ENCODE data around the gene MIPOL1. TPM values are rescaled to one million over a fixed set of nuclear protein-coding genes. Genes with fewer than 3 reads are reported as not detected.
"Not testable (repeated sequence)": the region's sequence is repeated elsewhere in the genome, so short reads cannot be mapped to it uniquely, and the experiment has no call there.

Gene MIPOL1, protein sequence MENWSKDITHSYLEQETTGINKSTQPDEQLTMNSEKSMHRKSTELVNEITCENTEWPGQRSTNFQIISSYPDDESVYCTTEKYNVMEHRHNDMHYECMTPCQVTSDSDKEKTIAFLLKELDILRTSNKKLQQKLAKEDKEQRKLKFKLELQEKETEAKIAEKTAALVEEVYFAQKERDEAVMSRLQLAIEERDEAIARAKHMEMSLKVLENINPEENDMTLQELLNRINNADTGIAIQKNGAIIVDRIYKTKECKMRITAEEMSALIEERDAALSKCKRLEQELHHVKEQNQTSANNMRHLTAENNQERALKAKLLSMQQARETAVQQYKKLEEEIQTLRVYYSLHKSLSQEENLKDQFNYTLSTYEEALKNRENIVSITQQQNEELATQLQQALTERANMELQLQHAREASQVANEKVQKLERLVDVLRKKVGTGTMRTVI
- 6.1 and 6.9 TPM in 2 replicates for total RNA-seq

- peak; percentile 88 to 94 for DNase-seq (ENCODE audit: low read depth in 2 of 2)
Measured at GRCh38 chr14:37197421-37198272, at the start of gene MIPOL1. MIPOL1 (plus strand) TSS chr14:37197937; CDS start chr14:37247889, 49,952 bp downstream.

DNA sequence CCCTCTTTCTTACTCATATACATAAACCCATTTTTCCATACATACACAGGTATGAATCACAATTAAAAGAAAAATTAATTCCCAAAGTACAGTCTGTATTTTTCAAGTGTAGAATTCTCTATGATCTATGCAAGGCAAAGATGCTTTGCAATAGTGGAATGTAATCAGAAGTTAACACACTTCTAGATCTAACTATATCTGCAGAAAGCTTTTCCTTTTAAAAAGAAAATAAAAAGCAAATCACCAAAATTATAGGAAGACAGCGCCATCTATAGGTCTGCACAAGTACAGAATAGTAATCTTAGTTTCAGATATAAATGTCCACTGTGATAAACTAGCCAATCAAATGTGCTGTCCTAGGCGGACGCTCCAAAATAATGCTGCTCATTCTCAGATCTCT, 47.3 kb upstream of the MIPOL1 start:
- peak; percentile 59 to 63 for DNase-seq (ENCODE audit: low read depth in 2 of 2)

- DNase-seq (ENCODE audit: low read depth in 2 of 2) = no peak
Measured at GRCh38 chr14:37153005-37153404, 44.7 kb upstream of the MIPOL1 start.

GRCh38 chr14:37153483-37153882, 44.3 kb upstream of the MIPOL1 start:
- DNase-seq (ENCODE audit: low read depth in 2 of 2) = no peak

GRCh38 chr14:37157987-37158386, 39.8 kb upstream of the MIPOL1 start:
- no peak for DNase-seq (ENCODE audit: low read depth in 2 of 2)

GRCh38 chr14:37162307-37162706, 35.4 kb upstream of the MIPOL1 start:
- DNase-seq (ENCODE audit: low read depth in 2 of 2) = not testable (repeated sequence)

GRCh38 chr14:37165794-37166193, 31.9 kb upstream of the MIPOL1 start:
- no peak for DNase-seq (ENCODE audit: low read depth in 2 of 2)

GRCh38 chr14:37167151-37168047, 30.3 kb upstream of the MIPOL1 start:
- DNase-seq (ENCODE audit: low read depth in 2 of 2) = no peak

DNA sequence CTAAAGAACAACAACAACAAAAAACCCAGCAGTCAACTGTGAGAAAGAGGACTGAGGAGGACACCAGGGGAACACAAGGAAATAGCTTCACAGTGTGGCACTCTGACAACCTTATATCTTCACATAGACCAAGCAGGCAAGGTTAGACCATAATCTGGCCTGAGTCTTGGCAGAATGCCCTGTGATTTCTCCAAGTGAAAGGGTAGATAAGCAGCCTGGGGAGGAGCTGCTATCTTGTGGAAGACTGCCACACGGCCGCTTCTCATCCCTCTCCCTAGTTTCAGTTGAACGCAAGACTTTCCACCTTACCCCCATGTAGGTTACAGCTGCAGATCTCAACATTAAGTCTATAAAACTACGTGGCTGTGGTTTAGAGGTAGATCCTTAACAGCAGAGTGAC, 29.0 kb upstream of the MIPOL1 start:
- DNase-seq (ENCODE audit: low read depth in 2 of 2) = no peak

DNA sequence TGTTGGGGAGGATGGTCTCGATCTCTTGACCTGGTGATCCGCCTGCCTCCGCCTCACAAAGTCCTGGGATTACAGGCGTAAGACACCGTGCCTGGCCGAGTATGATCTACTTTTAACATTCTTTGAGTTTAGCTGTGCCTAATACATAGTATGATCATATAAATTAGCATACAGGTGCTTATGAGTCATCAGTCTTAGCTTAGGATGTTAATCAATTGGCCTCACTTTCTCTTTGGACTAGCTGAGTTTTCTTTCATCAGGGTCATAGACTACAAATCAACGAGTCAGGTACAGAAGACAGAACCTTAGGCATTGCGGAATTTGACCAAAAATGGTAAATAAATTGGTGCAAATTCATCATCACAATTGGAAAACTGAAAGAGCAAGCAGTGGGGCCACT, 27.5 kb upstream of the MIPOL1 start:
- no peak for DNase-seq (ENCODE audit: low read depth in 2 of 2)

- DNase-seq (ENCODE audit: low read depth in 2 of 2) = no peak
Measured at GRCh38 chr14:37170993-37171392, 26.7 kb upstream of the MIPOL1 start.

DNA sequence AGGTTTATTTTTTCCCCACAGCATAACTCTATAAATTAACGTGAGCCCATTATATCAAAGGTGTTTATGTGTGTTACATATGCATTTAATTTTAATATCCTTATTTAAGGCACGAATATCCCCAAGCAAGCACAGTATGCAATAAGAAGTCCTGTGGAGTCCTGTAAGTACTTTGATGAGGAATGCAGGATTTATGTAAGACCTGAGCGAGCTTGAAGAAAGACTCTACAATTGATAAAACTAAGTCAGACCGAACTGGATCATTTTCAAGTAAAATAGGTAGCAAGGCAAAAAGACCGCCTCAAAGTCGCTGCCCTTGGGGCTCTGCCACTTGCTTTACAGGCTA, 26.1 kb upstream of the MIPOL1 start:
- DNase-seq (ENCODE audit: low read depth in 2 of 2) = no peak

- DNase-seq (ENCODE audit: low read depth in 2 of 2) = peak; percentile 73 to 88
Measured at GRCh38 chr14:37172024-37172869, 25.5 kb upstream of the MIPOL1 start, which contains the start of gene SLC25A21. SLC25A21 (minus strand) TSS chr14:37172606.

DNA sequence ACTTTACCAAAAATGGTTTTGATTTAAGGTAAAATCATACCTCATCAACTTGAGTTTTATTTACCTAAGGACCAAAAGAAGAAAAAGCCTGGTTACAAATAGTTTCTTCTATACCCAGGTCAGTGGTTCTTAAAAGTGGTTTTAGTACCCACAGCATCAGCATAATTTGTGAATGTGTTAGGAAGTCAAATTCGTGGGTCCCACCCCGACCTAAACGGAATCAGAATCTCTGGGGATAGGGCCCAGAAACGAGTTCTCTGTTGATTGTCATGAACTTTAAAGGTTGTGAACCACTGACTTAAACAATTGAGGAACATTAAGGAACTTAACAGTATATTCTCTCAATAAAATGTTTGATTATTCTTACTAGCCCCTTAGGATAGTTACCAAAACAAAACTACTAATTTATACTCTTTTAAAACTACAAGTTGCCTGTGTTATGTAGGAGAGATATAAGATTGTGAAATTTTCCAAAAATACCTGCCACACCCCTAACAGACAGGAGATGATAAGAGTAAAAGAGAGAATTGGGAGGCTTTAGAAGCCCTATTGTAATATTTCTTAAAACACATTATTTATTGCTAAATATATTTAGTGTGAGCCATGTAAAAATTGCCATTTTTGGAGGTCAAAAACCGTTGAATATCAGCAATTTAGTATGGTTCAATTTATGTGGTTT, 24.7 kb upstream of the MIPOL1 start:
- DNase-seq (ENCODE audit: low read depth in 2 of 2) = no peak

DNA sequence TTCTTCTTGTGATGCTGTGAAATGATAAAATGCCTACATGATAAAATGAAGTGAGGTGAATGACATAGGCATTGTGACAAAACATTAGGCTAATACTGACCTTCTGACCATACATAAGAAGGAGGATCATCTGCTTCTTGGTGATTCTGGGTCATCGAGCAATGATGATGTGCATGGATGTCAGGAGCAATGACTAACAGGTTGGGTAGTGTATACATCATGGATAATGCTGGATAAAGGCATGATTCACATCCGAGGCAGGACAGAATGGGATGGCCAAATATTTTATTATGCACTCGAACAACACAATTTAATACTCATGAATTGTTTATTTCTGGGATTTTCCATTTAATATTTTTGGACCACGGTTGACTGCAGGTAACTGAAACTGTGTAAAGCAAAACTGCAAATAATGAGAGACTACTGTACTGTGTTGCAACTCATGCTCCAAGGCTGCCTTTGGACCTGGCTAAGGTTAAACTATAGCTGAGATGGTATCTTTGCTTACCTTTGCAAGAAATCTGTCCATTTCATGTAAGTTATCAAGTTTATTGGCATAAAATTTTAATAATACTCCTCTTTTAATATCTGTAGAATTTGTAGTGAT, 17.7 kb upstream of the MIPOL1 start:
- DNase-seq (ENCODE audit: low read depth in 2 of 2) = peak in 1 of 2 donors; percentile 49

DNA sequence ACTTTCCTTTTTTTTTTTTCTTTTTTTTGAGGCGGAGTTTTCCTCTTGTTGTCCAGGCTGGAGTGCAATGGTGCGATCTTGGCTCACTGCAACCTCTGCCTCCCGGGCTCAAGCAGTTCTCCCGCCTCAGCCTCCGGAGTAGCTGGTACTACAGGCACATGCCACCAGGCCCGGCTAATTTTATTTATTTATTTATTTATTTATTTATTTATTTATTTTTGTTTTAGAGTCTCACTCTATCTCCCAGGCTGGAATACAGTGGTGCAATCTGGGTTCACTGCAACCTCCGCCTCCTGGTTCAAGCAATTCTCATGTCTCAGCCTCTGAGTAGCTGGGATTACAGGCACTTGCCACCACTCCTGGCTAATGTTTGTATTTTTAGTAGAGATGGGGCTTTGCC, 16.9 kb upstream of the MIPOL1 start:
- not testable (repeated sequence) for DNase-seq (ENCODE audit: low read depth in 2 of 2)

- no peak for DNase-seq (ENCODE audit: low read depth in 2 of 2)
Measured at GRCh38 chr14:37181441-37181840, 16.3 kb upstream of the MIPOL1 start.

DNA sequence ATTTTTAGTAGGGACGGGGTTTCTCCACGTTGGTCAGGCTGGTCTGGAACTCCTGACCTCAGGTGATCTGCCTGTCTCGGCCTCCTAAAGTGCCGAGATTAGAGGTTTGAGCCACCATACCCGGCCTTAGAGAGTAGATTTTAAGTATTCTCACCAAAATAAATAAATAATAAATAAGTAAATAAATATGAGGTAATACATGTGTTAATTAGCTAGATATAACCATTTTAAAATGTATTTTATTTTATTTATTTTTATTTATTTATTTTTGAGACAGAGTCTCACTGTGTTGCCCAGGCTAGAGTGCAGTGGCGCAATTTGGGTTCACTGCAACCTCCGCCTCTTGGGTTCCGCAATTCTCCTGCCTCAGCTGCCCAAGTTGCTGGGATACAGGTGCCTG, 13.2 kb upstream of the MIPOL1 start:
- DNase-seq (ENCODE audit: low read depth in 2 of 2) = not testable (repeated sequence)

DNA sequence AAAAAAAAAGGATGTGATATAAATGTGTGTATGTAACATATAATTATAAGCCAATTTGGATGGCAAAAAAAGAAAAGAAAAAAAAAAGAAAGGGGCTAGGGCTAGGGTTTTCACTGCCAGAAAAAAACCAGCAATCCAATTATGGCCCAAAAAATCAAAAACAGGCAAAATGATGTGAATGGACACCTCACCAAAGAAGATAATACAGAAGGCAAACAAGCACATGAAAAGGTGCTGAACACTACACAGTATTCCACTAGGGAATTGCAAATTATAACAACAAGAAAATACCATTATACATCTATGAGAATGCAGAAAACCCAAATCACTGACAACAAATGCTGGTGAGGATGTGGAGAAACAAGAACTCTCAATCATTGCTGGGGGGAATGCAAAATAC, 12.1 kb upstream of the MIPOL1 start:
- no peak for DNase-seq (ENCODE audit: low read depth in 2 of 2)

DNA sequence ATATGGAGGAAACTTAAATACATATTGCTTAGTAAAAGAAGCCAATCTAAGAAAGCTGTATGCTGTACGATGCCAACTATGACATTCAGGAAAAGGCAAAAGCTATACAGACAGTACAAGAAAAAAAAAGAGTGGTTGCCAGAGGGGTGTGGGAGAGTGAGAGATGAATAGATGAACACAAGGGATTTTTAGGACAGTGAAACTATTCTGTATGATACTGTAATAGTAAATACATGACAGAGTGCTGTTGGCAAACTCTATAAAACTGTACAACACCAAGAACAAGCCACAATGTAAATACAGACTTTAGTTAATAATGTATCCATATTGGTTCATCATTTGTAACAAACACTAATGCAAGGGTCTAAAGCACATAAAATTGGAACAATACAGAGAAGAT, 10.9 kb upstream of the MIPOL1 start:
- no peak for DNase-seq (ENCODE audit: low read depth in 2 of 2)
